H1 (cell line): ENCODE results near the gene ZNF8. TPM values are rescaled to one million over a fixed set of nuclear protein-coding genes. Genes with fewer than 3 reads are reported as not detected.
A peak's percentile ranks its signal among the peaks of the same experiment; 100 is the strongest.

Experiments used
- CEBPB ChIP-seq: IDR thresholded peaks from 2 replicates; pipeline ENCODE4 v1.6.1; 2012; ENCODE audit warnings: low read depth, low read length
- CHD2 ChIP-seq: IDR thresholded peaks from 2 replicates; pipeline ENCODE4 v1.6.1; 2012; ENCODE audit warnings: low read length, improper control_type of control experiment
- HDAC6 ChIP-seq: IDR thresholded peaks from one replicate; pipeline ENCODE4 v1.7.1; 2012; ENCODE audit warnings: low read depth, mild to moderate bottlenecking, inconsistent platforms, low read length, moderate library complexity
- KDM5A ChIP-seq: fragments of 200-600 bp; IDR thresholded peaks from 2 replicates; pipeline ENCODE4 v1.7.1; 2012; ENCODE audit warnings: mild to moderate bottlenecking, low read length, inconsistent platforms, mixed read lengths
- SIN3A ChIP-seq, 2 experiments: IDR thresholded peaks in 1 of 2; conservative IDR thresholded peaks in 1 of 2; 2 replicates each; pipeline ENCODE4 v1.6.1; 2011 to 2012; ENCODE audit warnings: low read length in 2 of 2, improper control_type of control experiment in 1 of 2, low read depth in 1 of 2, mild to moderate bottlenecking in 1 of 2
- SIRT6 ChIP-seq: IDR thresholded peaks from one replicate; pipeline ENCODE4 v1.7.1; 2012; ENCODE audit warnings: low read length, inconsistent platforms
- polyA plus RNA-seq, 7 experiments: library from polyadenylated mRNA; depleted of rRNA in 3 of 7; stranded (reverse) in 5 of 7; unstranded in 2 of 7; fragments of >200 nt in 5 of 7; fragments of 200-250 nt in 2 of 7; gene quantifications; 1 replicate in 5 of 7; 2 replicates in 1 of 7; 4 replicates in 1 of 7; pipeline versions ENCODE4 v1.2.1 to v1.2.3, GENCODE V29; 2011 to 2013; ENCODE audit warnings: missing spikeins in 2 of 7, mixed read lengths in 2 of 7
- total RNA-seq: library from RNA; stranded (reverse); fragmentation: NEBNext Ultra II Directional; extraction: Animal tissue kit (Norgen Biotek cat#: 25700); gene quantifications from 2 replicates; pipeline ENCODE4 v1.2.1, GENCODE V29; 2021
- TF ChIP-seq, protein P1 (sequence below): IDR thresholded peaks from 2 replicates; pipeline ENCODE4 v1.6.1; 2011; ENCODE audit warnings: low read depth, mild to moderate bottlenecking, low read length; ENCODE audit not compliant: insufficient read depth
- TF ChIP-seq, protein P2 (sequence below): IDR thresholded peaks from 2 replicates; pipeline ENCODE4 v1.6.1; 2012; ENCODE audit warnings: low read length, inconsistent platforms

ZNF8 gene
- total and polyA plus RNA-seq, 2 of the 8 experiments (the other 6 are each of a cell fraction or from before 2014, with no cell fraction given) = 9.2 to 21.5 TPM

DNA sequence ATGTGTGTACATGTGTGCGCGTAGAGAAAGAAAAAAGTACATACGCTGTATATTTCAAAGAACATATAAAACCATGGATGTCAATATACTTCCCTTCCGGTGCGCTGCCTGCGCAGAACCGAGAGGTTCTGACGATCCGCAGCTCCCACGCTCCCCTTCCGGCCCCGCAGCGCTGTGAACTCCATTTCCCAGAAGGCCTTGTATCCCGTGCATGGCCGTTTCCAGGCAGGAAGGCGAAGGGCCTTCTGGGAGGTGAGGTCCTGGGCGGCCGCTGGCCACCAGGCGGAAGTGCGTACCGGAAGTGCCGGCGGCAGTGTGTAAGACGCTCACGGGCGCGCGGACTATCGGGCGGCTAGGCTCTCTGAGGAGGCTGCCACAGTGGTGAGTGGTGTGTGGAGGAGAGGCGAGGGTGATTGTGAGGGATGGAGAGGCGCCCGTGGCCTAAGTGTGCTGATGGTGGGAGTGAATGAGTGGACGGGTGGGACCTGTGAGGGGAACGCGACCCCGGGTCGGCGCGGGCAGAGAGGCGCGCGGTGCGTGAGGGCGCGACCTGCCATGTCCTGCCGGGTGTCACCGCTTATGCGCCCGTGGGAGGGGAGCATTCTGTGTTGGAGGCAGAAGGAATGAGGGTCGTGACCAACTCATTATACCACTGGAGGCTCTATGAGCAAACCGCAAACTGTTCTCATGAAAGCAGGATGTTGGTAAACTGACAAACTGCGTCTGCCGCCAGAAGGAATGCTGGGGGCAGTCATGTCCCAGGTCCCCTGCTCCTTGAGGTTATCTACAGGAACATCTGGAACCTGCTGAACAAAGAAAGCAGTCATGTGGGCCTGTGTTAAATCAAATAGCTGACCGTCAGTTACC is 26.5 kb downstream of the ZNF8 start, which contains the start of gene ERVK3-1 (continued):
- TF ChIP-seq CHD2 = no peak
- TF ChIP-seq SIN3A (conservative IDR thresholded peaks at IDR 0.05 in 1 of 2, IDR thresholded peaks at IDR 0.05 in 1 of 2; ENCODE audit: low read depth in 1 of 2, low read length in 2 of 2) = peak; percentile 55 to 78; a peak in 2 of 4 replicates
- no peak for TF ChIP-seq CEBPB
- TF ChIP-seq, protein P1, sequence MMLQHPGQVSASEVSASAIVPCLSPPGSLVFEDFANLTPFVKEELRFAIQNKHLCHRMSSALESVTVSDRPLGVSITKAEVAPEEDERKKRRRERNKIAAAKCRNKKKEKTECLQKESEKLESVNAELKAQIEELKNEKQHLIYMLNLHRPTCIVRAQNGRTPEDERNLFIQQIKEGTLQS = 0 out of 2 replicates have a peak, but pooled peaks have one; percentile 41
- TF ChIP-seq, protein P2, sequence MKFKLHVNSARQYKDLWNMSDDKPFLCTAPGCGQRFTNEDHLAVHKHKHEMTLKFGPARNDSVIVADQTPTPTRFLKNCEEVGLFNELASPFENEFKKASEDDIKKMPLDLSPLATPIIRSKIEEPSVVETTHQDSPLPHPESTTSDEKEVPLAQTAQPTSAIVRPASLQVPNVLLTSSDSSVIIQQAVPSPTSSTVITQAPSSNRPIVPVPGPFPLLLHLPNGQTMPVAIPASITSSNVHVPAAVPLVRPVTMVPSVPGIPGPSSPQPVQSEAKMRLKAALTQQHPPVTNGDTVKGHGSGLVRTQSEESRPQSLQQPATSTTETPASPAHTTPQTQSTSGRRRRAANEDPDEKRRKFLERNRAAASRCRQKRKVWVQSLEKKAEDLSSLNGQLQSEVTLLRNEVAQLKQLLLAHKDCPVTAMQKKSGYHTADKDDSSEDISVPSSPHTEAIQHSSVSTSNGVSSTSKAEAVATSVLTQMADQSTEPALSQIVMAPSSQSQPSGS = no peak
- TF ChIP-seq HDAC6 = no peak
- no peak for TF ChIP-seq SIRT6
- no peak; the same call in 1 of the 2 replicates for TF ChIP-seq KDM5A
